ENCODE measurements around the gene RNF14.
"Not testable (repeated sequence)": the region's sequence is repeated elsewhere in the genome, so short reads cannot be mapped to it uniquely, and the experiment has no call there.

The RNF14 gene

GRCh38 chr5:142033632-142034567, 65.0 kb downstream of the RNF14 start:
- H3K27me3 ChIP-seq (ENCODE audit: insufficient read depth, low read length, poor library complexity); H3K36me3 ChIP-seq (ENCODE audit: control insufficient read depth, insufficient read depth, low read length); H2BK5ac ChIP-seq (ENCODE audit: low read length); H3K4me3 ChIP-seq (ENCODE audit: low read length); H3K79me1 ChIP-seq (ENCODE audit: low read length); H3K4me1 ChIP-seq (ENCODE audit: control insufficient read depth, low read depth, low read length); H2AK5ac ChIP-seq (ENCODE audit: low read length); H4K8ac ChIP-seq (ENCODE audit: low read depth, low read length); H2BK15ac ChIP-seq (replicated peaks; ENCODE audit: low read depth); DNase-seq; H3K4me2 ChIP-seq (ENCODE audit: low read length); H3K23ac ChIP-seq (ENCODE audit: low read length); H3K79me2 ChIP-seq (ENCODE audit: control insufficient read depth, insufficient read depth, low read length); H3K18ac ChIP-seq (ENCODE audit: low read length); H3K27ac ChIP-seq (ENCODE audit: low read depth, low read length); H3K56ac ChIP-seq (ENCODE audit: low read length); H3K4ac ChIP-seq (ENCODE audit: low read depth, low read length); H4K5ac ChIP-seq (ENCODE audit: low read length); H3K9ac ChIP-seq (ENCODE audit: low read length); H2BK120ac ChIP-seq (ENCODE audit: low read depth, low read length): not testable (repeated sequence)
- 100% methylated on average over 2 of the region's 15 CpGs for WGBS (ENCODE audit: extremely low coverage, insufficient coverage, low lambda C conversion rate)

GRCh38 chr5:142034994-142035393, 66.1 kb downstream of the RNF14 start:
- DNase-seq = no peak
- Histone ChIP-seq H3K4me1 (ENCODE audit: control insufficient read depth, low read depth, low read length) (no peaks in the 10 kb centered on the region), H3K27ac (ENCODE audit: low read depth, low read length) (no peak overlapping the region), H3K18ac (ENCODE audit: low read length) (no peak overlapping the region), H3K9ac (ENCODE audit: low read length) (no peak overlapping the region), H2BK5ac (ENCODE audit: low read length) (no peak overlapping the region), H4K8ac (ENCODE audit: low read depth, low read length) (no peak overlapping the region), H3K4ac (ENCODE audit: low read depth, low read length) (no peak overlapping the region), H3K4me2 (ENCODE audit: low read length) (no peak overlapping the region), H2AK5ac (ENCODE audit: low read length) (no peak overlapping the region), H3K56ac (ENCODE audit: low read length) (no peak overlapping the region), H3K79me1 (ENCODE audit: low read length) (no peaks in the 10 kb centered on the region), H4K5ac (ENCODE audit: low read length) (no peak overlapping the region), H3K36me3 (ENCODE audit: control insufficient read depth, insufficient read depth, low read length) (no peaks in the 10 kb centered on the region), H3K27me3 (ENCODE audit: insufficient read depth, low read length, poor library complexity) (no peaks in the 10 kb centered on the region), H3K23ac (ENCODE audit: low read length) (no peak overlapping the region), H3K79me2 (ENCODE audit: control insufficient read depth, insufficient read depth, low read length) (no peaks in the 10 kb centered on the region), H3K4me3 (ENCODE audit: low read length) (no peak overlapping the region), H2BK15ac (replicated peaks; ENCODE audit: low read depth) (no peak overlapping the region), H2BK120ac (ENCODE audit: low read depth, low read length) (no peak overlapping the region)

- Histone ChIP-seq H3K23ac (ENCODE audit: low read length) (no peak overlapping the region), H3K27ac (ENCODE audit: low read depth, low read length) (no peak overlapping the region), H2AK5ac (ENCODE audit: low read length) (no peak overlapping the region), H3K4me2 (ENCODE audit: low read length) (no peak overlapping the region), H4K8ac (ENCODE audit: low read depth, low read length) (no peak overlapping the region), H2BK5ac (ENCODE audit: low read length) (no peak overlapping the region), H3K9ac (ENCODE audit: low read length) (no peak overlapping the region), H3K4me1 (ENCODE audit: control insufficient read depth, low read depth, low read length) (no peaks in the 10 kb centered on the region), H3K18ac (ENCODE audit: low read length) (no peak overlapping the region), H3K4me3 (ENCODE audit: low read length) (no peak overlapping the region), H3K36me3 (ENCODE audit: control insufficient read depth, insufficient read depth, low read length) (no peaks in the 10 kb centered on the region), H3K56ac (ENCODE audit: low read length) (no peak overlapping the region), H3K4ac (ENCODE audit: low read depth, low read length) (no peak overlapping the region), H3K79me2 (ENCODE audit: control insufficient read depth, insufficient read depth, low read length) (no peaks in the 10 kb centered on the region), H4K5ac (ENCODE audit: low read length) (no peak overlapping the region), H3K27me3 (ENCODE audit: insufficient read depth, low read length, poor library complexity) (no peaks in the 10 kb centered on the region), H3K79me1 (ENCODE audit: low read length) (no peaks in the 10 kb centered on the region), H2BK15ac (replicated peaks; ENCODE audit: low read depth) (no peak overlapping the region), H2BK120ac (ENCODE audit: low read depth, low read length) (no peak overlapping the region)
- WGBS (ENCODE audit: extremely low coverage, insufficient coverage, low lambda C conversion rate) = no CpG with 5 or more reads among the region's 13 CpGs
- no peak for DNase-seq
Observed at GRCh38 chr5:142036918-142037317, 68.0 kb downstream of the RNF14 start.

GRCh38 chr5:142037599-142037998, 68.7 kb downstream of the RNF14 start:
- not testable (repeated sequence) for H3K4me2 ChIP-seq (ENCODE audit: low read length)
- no CpG with 5 or more reads among the region's 3 CpGs for WGBS (ENCODE audit: extremely low coverage, insufficient coverage, low lambda C conversion rate)

GRCh38 chr5:142038735-142039134, 69.8 kb downstream of the RNF14 start:
- Histone ChIP-seq H2BK120ac (ENCODE audit: low read depth, low read length) (no peak overlapping the region), H3K4me3 (ENCODE audit: low read length) (no peak overlapping the region), H3K79me1 (ENCODE audit: low read length) (no peaks in the 10 kb centered on the region), H2AK5ac (ENCODE audit: low read length) (no peak overlapping the region), H3K4me1 (ENCODE audit: control insufficient read depth, low read depth, low read length) (no peaks in the 10 kb centered on the region), H3K27me3 (ENCODE audit: insufficient read depth, low read length, poor library complexity) (no peaks in the 10 kb centered on the region), H4K8ac (ENCODE audit: low read depth, low read length) (no peak overlapping the region), H3K18ac (ENCODE audit: low read length) (no peak overlapping the region), H3K27ac (ENCODE audit: low read depth, low read length) (no peak overlapping the region), H3K4ac (ENCODE audit: low read depth, low read length) (no peak overlapping the region), H4K5ac (ENCODE audit: low read length) (no peak overlapping the region), H3K9ac (ENCODE audit: low read length) (no peak overlapping the region), H3K79me2 (ENCODE audit: control insufficient read depth, insufficient read depth, low read length) (no peaks in the 10 kb centered on the region), H3K36me3 (ENCODE audit: control insufficient read depth, insufficient read depth, low read length) (no peaks in the 10 kb centered on the region), H2BK15ac (replicated peaks; ENCODE audit: low read depth) (no peak overlapping the region), H3K56ac (ENCODE audit: low read length) (no peak overlapping the region), H3K23ac (ENCODE audit: low read length) (no peak overlapping the region), H2BK5ac (ENCODE audit: low read length) (no peak overlapping the region), H3K4me2 (ENCODE audit: low read length) (no peak overlapping the region)
- DNase-seq = no peak
- WGBS (ENCODE audit: extremely low coverage, insufficient coverage, low lambda C conversion rate) = no CpG with 5 or more reads among the region's 2 CpGs

More at GRCh38 chr5:142037599-142037998, 68.7 kb downstream of the RNF14 start:
- not testable (repeated sequence) for H3K23ac ChIP-seq (ENCODE audit: low read length); H3K4me3 ChIP-seq (ENCODE audit: low read length); H3K27me3 ChIP-seq (ENCODE audit: insufficient read depth, low read length, poor library complexity); H2BK120ac ChIP-seq (ENCODE audit: low read depth, low read length); H2BK5ac ChIP-seq (ENCODE audit: low read length); H3K79me1 ChIP-seq (ENCODE audit: low read length); H3K56ac ChIP-seq (ENCODE audit: low read length); H4K5ac ChIP-seq (ENCODE audit: low read length); H3K4me1 ChIP-seq (ENCODE audit: control insufficient read depth, low read depth, low read length); H3K18ac ChIP-seq (ENCODE audit: low read length); H3K79me2 ChIP-seq (ENCODE audit: control insufficient read depth, insufficient read depth, low read length); H4K8ac ChIP-seq (ENCODE audit: low read depth, low read length); H2BK15ac ChIP-seq (replicated peaks; ENCODE audit: low read depth); H3K36me3 ChIP-seq (ENCODE audit: control insufficient read depth, insufficient read depth, low read length); H2AK5ac ChIP-seq (ENCODE audit: low read length); DNase-seq; H3K27ac ChIP-seq (ENCODE audit: low read depth, low read length); H3K9ac ChIP-seq (ENCODE audit: low read length); H3K4ac ChIP-seq (ENCODE audit: low read depth, low read length)

All from mesendoderm (in vitro differentiated cells).